ENCODE measurements around the gene FBXO45.

DNA sequence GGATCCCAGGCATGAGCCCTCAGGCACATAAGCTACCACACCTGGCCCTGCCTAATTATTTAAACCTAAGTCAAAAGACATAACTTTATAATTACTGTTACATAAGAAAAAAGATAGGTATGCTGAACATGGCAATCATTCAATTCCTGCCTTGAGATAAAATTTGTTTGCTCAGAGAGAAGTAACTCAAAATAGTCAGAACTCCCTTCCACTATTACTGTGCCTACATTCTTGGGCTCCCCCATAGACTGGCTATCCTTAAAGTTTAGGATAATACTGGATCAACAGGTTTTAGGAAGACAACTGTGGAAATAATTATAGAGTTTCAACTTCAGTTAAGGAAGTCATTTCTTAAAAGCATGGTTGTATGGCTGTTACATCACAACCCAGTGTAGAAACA, 10.0 kb upstream of the FBXO45 start:
- no peak for TF ChIP-seq POLR2A (IDR thresholded peaks at IDR 0.05)
- no peak for TF ChIP-seq CTCF (IDR thresholded peaks at IDR 0.05)
- TF ChIP-seq POLR2AphosphoS5 (IDR thresholded peaks at IDR 0.05; ENCODE audit: insufficient read depth in 1 of 2, low read depth in 1 of 2) = no peak
